Keratinocyte (primary cell): ENCODE results near the gene PIGN. TPM values are rescaled to one million over a fixed set of nuclear protein-coding genes. Genes with fewer than 3 reads are reported as not detected.

Experiments used
- DNase-seq: peaks from one replicate; pipeline ENCODE4 v3.0.0-alpha.2; 2011; ENCODE audit warnings: low read depth, missing footprints, low spot score
- FAIRE-seq: peaks from 2 replicates; lab custom pipeline; 2011; peaks lifted over from hg19 to GRCh38; lab: Jason Lieb, UNC
- H2AFZ ChIP-seq: 2 replicates; pipeline ENCODE4 v1.6.0; 2012; ENCODE audit warnings: low read length, control low read depth, inconsistent platforms; ENCODE audit not compliant: control insufficient read depth
- H3K27ac ChIP-seq: 2 replicates; pipeline ENCODE4 v1.5.1; 2011; ENCODE audit warnings: low read length; ENCODE audit not compliant: control insufficient read depth, insufficient read depth
- H3K27me3 ChIP-seq: 3 replicates; pipeline ENCODE4 v1.6.0; 2011; ENCODE audit warnings: low read length; ENCODE audit not compliant: control insufficient read depth, insufficient read depth; ENCODE audit errors: extremely low read depth
- H3K36me3 ChIP-seq, 2 experiments: 2 replicates in 1 of 2; 3 replicates in 1 of 2; pipeline ENCODE4 v1.5.1; 2011; ENCODE audit warnings: low read length in 2 of 2, mild to moderate bottlenecking in 1 of 2; ENCODE audit not compliant: control insufficient read depth in 2 of 2, insufficient read depth in 2 of 2; ENCODE audit errors: extremely low read depth in 1 of 2
- H3K4me1 ChIP-seq: 3 replicates; pipeline ENCODE4 v1.5.1; 2011; ENCODE audit warnings: low read length; ENCODE audit not compliant: control insufficient read depth, insufficient read depth; ENCODE audit errors: extremely low read depth
- H3K4me2 ChIP-seq: 3 replicates; pipeline ENCODE4 v1.6.0; 2011; ENCODE audit warnings: low read depth, low read length; ENCODE audit not compliant: control insufficient read depth, insufficient read depth; ENCODE audit errors: extremely low read depth
- H3K4me3 ChIP-seq, 3 experiments: fragments of 200-600 bp in 1 of 3; sonication (generic) in 1 of 3; 2 replicates in 2 of 3; 3 replicates in 1 of 3; pipeline ENCODE4 v1.5.1; 2011 to 2016; ENCODE audit warnings: low read length in 3 of 3, mild to moderate bottlenecking in 3 of 3, control low read depth in 2 of 3, inconsistent platforms in 1 of 3, low read depth in 1 of 3, mixed read lengths in 1 of 3, mixed run types in 1 of 3, moderate library complexity in 1 of 3; ENCODE audit not compliant: control insufficient read depth in 2 of 3, insufficient read depth in 2 of 3; ENCODE audit errors: extremely low read depth in 1 of 3
- H3K79me2 ChIP-seq: 2 replicates; pipeline ENCODE4 v1.6.0; 2012; ENCODE audit warnings: low read length; ENCODE audit not compliant: control insufficient read depth, insufficient read depth
- H3K9ac ChIP-seq: 3 replicates; pipeline ENCODE4 v1.6.0; 2011; ENCODE audit warnings: low read length; ENCODE audit not compliant: control insufficient read depth, insufficient read depth; ENCODE audit errors: extremely low read depth
- H3K9me1 ChIP-seq: 3 replicates; pipeline ENCODE4 v1.6.0; 2011; ENCODE audit warnings: low read length; ENCODE audit not compliant: control insufficient read depth, insufficient read depth; ENCODE audit errors: extremely low read depth
- H3K9me3 ChIP-seq: 2 replicates; pipeline ENCODE4 v1.5.1; 2012; ENCODE audit warnings: low read depth, low read length; ENCODE audit not compliant: control insufficient read depth
- H4K20me1 ChIP-seq: 3 replicates; pipeline ENCODE4 v1.6.0; 2011; ENCODE audit warnings: low read length; ENCODE audit not compliant: control insufficient read depth, insufficient read depth; ENCODE audit errors: extremely low read depth
- CTCF ChIP-seq, 3 experiments: IDR thresholded peaks in 1 of 3; conservative IDR thresholded peaks in 1 of 3; optimal IDR thresholded peaks in 1 of 3; 2 replicates in 2 of 3; 3 replicates in 1 of 3; pipeline versions ENCODE3 to v1.5.1; 2011; ENCODE audit warnings: low read length in 3 of 3, mild to moderate bottlenecking in 3 of 3, moderate library complexity in 2 of 3, control low read depth in 1 of 3, inconsistent platforms in 1 of 3; ENCODE audit not compliant: insufficient read depth in 2 of 3; ENCODE audit errors: extremely low read depth in 1 of 3
- EZH2 ChIP-seq: IDR thresholded peaks from one replicate; pipeline ENCODE4 v1.6.1; 2012; ENCODE audit warnings: inconsistent platforms, mild to moderate bottlenecking, low read length, moderate library complexity
- dilution Hi-C: fragments of 300-500 bp; cut with MboI; formaldehyde crosslinking; loops from one replicate; pipeline ENCODE4 v1.7.0; 2020; ENCODE audit warnings: low sequenced_read_pairs; ENCODE audit not compliant: extremely low pct_ligation_motif_present
- polyA plus RNA-seq, 5 experiments: library from polyadenylated mRNA; depleted of rRNA in 3 of 5; stranded (reverse) in 3 of 5; stranded (forward) in 1 of 5; unstranded in 1 of 5; fragments of >200 nt; gene quantifications; 1 replicate in 1 of 5; 2 replicates in 3 of 5; 3 replicates in 1 of 5; pipeline versions ENCODE4 v1.2.1 to v1.2.3, GENCODE V29; 2011 to 2012; ENCODE audit warnings: missing spikeins in 2 of 5, low read depth in 1 of 5, low replicate concordance in 1 of 5

PIGN gene
- polyA plus RNA-seq, 1 donor (not counting 4 experiments of a cell fraction or from before 2014, with no cell fraction given), result 41.2 TPM

- H3K4me2 ChIP-seq, result no peak overlapping the region
- no peak for DNase-seq
- no peak overlapping the region for H3K27ac ChIP-seq
- peaks cover 11% of the 10 kb centered on the region for H3K4me1 ChIP-seq
- no peak overlapping the region for H3K9ac ChIP-seq
- H3K4me3 ChIP-seq, result no peak overlapping the region
- no peaks in the 10 kb centered on the region for H3K36me3 ChIP-seq
- no peaks in the 10 kb centered on the region for H3K9me1 ChIP-seq
- FAIRE-seq, result no peak
- no peaks in the 10 kb centered on the region for H3K9me3 ChIP-seq
- no peaks in the 10 kb centered on the region for H4K20me1 ChIP-seq
- H3K27me3 ChIP-seq, result no peaks in the 10 kb centered on the region
- no peak overlapping the region for H2AFZ ChIP-seq
- dilution Hi-C loops, result no loop called here
- H3K79me2 ChIP-seq, result no peaks in the 10 kb centered on the region
- no peak for TF ChIP-seq EZH2
- TF ChIP-seq CTCF (optimal IDR thresholded peaks at IDR 0.05 in 1 of 3, IDR thresholded peaks at IDR 0.05 in 1 of 3, conservative IDR thresholded peaks at IDR 0.05 in 1 of 3; ENCODE audit: extremely low read depth in 1 of 3, insufficient read depth in 2 of 3, low read length in 3 of 3), result no peak
Observed at GRCh38 chr18:62024983-62025382, 161.9 kb downstream of the PIGN start.

- H3K9ac ChIP-seq, result no peak overlapping the region
- no peaks in the 10 kb centered on the region for H3K27me3 ChIP-seq
- H3K36me3 ChIP-seq, result no peaks in the 10 kb centered on the region
- dilution Hi-C loops, result no loop called here
- H3K4me1 ChIP-seq, result peaks cover 11% of the 10 kb centered on the region
- H2AFZ ChIP-seq, result no peak overlapping the region
- no peaks in the 10 kb centered on the region for H4K20me1 ChIP-seq
- FAIRE-seq (peak; percentile 9), DNase-seq (no peak)
- H3K4me2 ChIP-seq, result no peak overlapping the region
- H3K27ac ChIP-seq, result no peak overlapping the region
- H3K79me2 ChIP-seq, result no peaks in the 10 kb centered on the region
- no peaks in the 10 kb centered on the region for H3K9me3 ChIP-seq
- H3K9me1 ChIP-seq, result no peaks in the 10 kb centered on the region
- TF ChIP-seq CTCF (optimal IDR thresholded peaks at IDR 0.05 in 1 of 3, IDR thresholded peaks at IDR 0.05 in 1 of 3, conservative IDR thresholded peaks at IDR 0.05 in 1 of 3; ENCODE audit: extremely low read depth in 1 of 3, insufficient read depth in 2 of 3, low read length in 3 of 3), result no peak
- no peak for TF ChIP-seq EZH2
- no peak overlapping the region for H3K4me3 ChIP-seq
Observed at GRCh38 chr18:62023536-62023935, 163.3 kb downstream of the PIGN start.
